Measurements from ENCODE around the gene RBM14. TPM values are rescaled to one million over a fixed set of nuclear protein-coding genes. Genes with fewer than 3 reads are reported as not detected.

Gene RBM14
- total and polyA plus RNA-seq, 9 donors, result 28.9 to 89.6 (median 58.6) TPM

DNA sequence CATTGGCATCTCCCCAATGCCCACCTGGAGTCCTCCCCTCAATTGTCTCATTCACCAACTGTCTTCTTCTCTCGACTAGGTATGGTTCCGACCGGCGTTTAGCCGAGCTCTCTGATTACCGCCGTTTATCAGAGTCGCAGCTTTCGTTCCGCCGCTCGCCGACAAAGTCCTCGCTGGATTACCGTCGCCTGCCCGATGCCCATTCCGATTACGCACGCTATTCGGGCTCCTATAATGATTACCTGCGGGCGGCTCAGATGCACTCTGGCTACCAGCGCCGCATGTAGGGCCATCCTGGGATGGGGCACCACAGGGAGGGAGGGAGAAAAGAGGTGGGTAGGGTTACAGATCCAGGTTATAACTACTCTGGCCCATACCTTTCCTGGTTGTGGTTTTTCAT is 10.0 kb downstream of the RBM14 start:
- Histone ChIP-seq H3K4me1 (ENCODE audit: insufficient read depth) (peaks cover 3% of the 10 kb centered on the region), H3K36me3 (no peaks in the 10 kb centered on the region), H3K27me3 (no peaks in the 10 kb centered on the region), H3K27ac (no peak overlapping the region), H3K4me3 (no peak overlapping the region), H3K9me3 (no peaks in the 10 kb centered on the region)
- 95 to 96% (median 96%) methylated on average over 25 of the region's 25 CpGs for WGBS, 3 donors
- intact Hi-C loops (cut with DNase I), result no loop called here
- no peak for TF ChIP-seq CTCF (IDR thresholded peaks at IDR 0.05)
- TF ChIP-seq POLR2A (IDR thresholded peaks at IDR 0.05), result no peak
- no peak for DNase-seq

GRCh38 chr11:66626926-66627325 is 10.5 kb downstream of the RBM14 start:
- no peaks in the 10 kb centered on the region for H3K9me3 ChIP-seq
- H3K27me3 ChIP-seq, result no peaks in the 10 kb centered on the region
- H3K4me1 ChIP-seq (ENCODE audit: insufficient read depth), result peaks cover 3% of the 10 kb centered on the region
- no peak for DNase-seq
- 83 to 89% (median 86%) methylated on average over 7 of the region's 7 CpGs for WGBS, 3 donors
- TF ChIP-seq CTCF (IDR thresholded peaks at IDR 0.05), result no peak
- TF ChIP-seq POLR2A (IDR thresholded peaks at IDR 0.05), result no peak
- H3K4me3 ChIP-seq, result no peak overlapping the region
- no peak overlapping the region for H3K27ac ChIP-seq
- intact Hi-C loops (cut with DNase I), result no loop called here
- no peaks in the 10 kb centered on the region for H3K36me3 ChIP-seq

DNA sequence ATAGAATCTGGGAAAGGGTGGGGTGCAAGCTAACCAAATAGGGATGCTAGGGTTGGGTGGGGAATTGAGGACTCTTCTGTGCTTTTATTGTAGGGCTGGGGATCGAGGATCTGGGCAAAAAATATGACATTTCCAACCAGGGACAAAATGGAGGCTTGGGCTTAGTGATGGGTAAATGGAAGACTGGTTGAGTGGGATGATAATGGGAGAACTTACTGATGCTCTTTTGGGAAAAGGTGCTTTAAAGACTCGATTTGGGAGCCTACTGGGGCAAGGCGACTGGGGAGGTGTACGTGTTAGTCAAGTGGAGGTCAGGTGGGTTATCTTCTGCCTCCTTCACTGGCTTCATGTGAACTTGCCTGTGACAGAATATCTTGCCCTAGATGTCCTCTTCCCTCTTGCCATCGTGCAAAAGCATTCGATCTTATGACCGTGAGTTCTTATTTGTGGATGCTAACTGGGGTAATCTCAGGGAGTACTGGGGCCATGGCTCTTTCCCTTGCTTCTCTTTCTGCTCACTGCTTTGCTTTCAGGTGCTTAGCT is 11.7 kb downstream of the RBM14 start:
- WGBS, 3 donors, result 87 to 90% (median 87%) methylated on average over 7 of the region's 7 CpGs
- TF ChIP-seq POLR2A (IDR thresholded peaks at IDR 0.05), result no peak
- TF ChIP-seq CTCF (IDR thresholded peaks at IDR 0.05), result no peak
- TF ChIP-seq EP300 (IDR thresholded peaks at IDR 0.05), result no peak
- Histone ChIP-seq H3K27ac (no peak overlapping the region), H3K36me3 (no peaks in the 10 kb centered on the region), H3K27me3 (no peaks in the 10 kb centered on the region), H3K9me3 (no peaks in the 10 kb centered on the region), H3K4me3 (no peak overlapping the region), H3K4me1 (ENCODE audit: insufficient read depth) (peaks cover 3% of the 10 kb centered on the region)
- DNase-seq, result no peak
- intact Hi-C loops (cut with DNase I), result no loop called here

- Histone ChIP-seq H3K4me1 (ENCODE audit: insufficient read depth) (no peaks in the 10 kb centered on the region), H3K27me3 (no peaks in the 10 kb centered on the region), H3K4me3 (no peak overlapping the region), H3K9me3 (no peaks in the 10 kb centered on the region), H3K27ac (no peak overlapping the region), H3K36me3 (no peaks in the 10 kb centered on the region)
- 75 to 86% (median 80%) methylated on average over 2 of the region's 2 CpGs for WGBS, 3 donors
- TF ChIP-seq EP300 (IDR thresholded peaks at IDR 0.05) (no peak), CTCF (IDR thresholded peaks at IDR 0.05) (no peak), POLR2A (IDR thresholded peaks at IDR 0.05) (no peak)
- intact Hi-C loops (cut with DNase I), result no loop called here
- DNase-seq, result no peak
Observed at GRCh38 chr11:66629356-66629755, 12.9 kb downstream of the RBM14 start.
